ENCODE results near the gene NAPEPLD.
A peak's percentile ranks its signal among the peaks of the same experiment; 100 is the strongest.
"Not testable (repeated sequence)": the region's sequence is repeated elsewhere in the genome, so short reads cannot be mapped to it uniquely, and the experiment has no call there.

The NAPEPLD gene

GRCh38 chr7:103106005-103106702 is 42.7 kb downstream of the NAPEPLD start:
- no peak for DNase-seq

GRCh38 chr7:103101543-103101942 is 47.4 kb downstream of the NAPEPLD start:
- no peak for DNase-seq

DNA sequence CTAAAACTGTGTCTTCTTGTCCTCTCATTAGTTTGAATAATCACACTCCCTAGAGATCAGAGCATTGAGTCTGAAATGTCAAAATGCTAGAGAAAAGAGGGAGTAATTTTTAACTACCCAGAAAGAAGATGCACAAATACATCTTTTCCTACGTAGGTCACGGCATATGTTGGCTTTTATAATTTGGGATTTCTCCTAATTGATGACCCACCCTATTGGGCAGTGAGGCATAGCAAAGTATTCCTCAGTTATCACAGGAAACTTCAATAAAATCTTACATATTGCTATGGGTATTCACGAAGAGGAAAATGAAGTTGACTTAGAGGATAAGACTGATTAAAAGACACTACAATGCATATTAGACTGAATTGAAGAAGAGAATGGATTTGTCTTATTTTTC is 48.6 kb downstream of the NAPEPLD start:
- DNase-seq, result no peak

DNA sequence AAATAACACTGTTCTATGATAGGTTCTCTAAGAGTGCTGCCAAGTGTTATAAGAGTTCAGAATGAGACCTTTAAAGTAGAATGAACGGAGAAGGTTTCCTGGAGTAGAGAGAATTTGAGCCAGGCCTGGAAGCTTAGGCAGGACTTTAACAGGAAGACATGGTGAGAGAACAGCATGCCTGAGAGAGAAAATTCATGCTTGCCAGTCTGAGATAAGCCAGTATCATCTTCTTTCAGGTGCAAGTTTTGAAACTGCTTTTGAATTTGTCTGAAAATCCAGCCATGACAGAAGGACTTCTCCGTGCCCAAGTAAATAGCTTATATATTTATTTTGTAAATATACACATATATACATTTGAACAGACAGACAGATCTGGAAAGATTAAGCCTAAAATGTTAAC is 51.9 kb downstream of the NAPEPLD start:
- no peak for DNase-seq

DNA sequence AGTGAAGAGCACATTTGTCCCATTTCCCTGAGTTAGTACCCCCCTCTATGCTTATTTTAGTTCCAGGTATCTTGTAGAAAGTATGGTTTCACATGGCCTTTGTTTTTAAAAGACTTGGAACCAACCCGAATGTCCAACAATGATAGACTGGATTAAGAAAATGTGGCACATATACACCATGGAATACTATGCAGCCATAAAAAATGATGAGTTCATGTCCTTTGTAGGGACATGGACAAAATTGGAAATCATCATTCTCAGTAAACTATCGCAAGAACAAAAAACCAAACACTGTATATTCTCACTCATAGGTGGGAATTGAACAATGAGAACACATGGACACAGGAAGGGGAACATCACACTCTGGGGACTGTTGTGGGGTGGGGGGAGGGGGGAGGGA is 53.3 kb downstream of the NAPEPLD start:
- DNase-seq, result not testable (repeated sequence)

DNA sequence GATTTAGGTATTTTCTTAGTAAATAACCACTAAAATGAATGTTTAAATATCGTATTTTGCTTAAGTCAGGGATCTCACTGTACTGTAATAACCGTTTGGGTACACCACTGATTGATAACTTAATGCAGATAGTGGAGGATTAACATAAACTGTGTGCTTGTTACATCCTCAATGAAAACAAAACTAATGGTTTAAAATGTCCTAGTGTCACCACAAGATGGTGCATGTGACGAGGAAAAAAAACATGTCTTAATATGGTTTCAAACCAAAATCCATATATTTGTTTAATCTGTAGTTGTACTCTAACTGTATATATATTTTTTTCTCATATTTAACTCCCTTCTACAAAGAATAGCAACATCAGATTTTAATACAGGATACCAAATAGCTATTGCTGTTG is 54.8 kb downstream of the NAPEPLD start:
- DNase-seq, result no peak

- DNase-seq, result no peak
These were observed 55.5 kb downstream of the NAPEPLD start for GRCh38 chr7:103093429-103093828.

DNA sequence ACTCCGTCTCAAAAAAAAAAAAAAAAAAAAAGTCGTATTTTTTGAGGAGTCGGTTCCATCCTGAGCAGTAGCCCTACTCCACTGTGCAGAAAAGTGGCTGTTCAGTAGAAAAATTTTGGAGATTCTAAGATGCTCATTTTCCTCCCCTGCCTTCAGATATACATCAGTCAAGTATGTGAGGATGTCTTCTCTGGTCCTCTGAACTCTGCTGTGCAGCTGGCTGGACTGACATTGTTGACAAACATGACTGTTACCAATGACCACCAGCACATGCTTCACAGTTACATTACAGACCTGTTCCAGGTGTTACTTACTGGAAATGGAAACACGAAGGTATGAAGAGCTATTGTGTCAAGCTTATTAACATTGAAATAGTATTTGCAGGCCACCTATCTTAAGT is 56.6 kb downstream of the NAPEPLD start:
- not testable (repeated sequence) for DNase-seq

DNA sequence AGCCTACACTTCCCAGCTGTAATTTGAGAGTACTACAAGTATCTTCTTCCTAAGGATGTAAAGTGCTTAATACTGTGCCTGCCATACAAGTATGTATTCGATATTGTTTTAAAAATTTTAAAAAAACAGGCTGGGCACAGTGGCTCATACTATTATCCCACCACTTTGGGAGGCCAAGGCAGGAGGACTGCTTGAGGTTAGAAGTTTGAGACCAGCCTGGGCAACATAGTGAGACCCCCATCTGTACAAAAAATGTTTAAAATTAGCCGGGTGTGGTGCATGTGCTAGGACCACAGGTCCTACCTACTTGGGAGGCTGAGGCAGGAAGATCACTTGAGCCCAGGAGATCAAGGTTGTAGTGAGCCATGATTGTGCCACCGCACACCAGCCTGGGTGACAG is 65.7 kb downstream of the NAPEPLD start:
- no peak for DNase-seq

DNA sequence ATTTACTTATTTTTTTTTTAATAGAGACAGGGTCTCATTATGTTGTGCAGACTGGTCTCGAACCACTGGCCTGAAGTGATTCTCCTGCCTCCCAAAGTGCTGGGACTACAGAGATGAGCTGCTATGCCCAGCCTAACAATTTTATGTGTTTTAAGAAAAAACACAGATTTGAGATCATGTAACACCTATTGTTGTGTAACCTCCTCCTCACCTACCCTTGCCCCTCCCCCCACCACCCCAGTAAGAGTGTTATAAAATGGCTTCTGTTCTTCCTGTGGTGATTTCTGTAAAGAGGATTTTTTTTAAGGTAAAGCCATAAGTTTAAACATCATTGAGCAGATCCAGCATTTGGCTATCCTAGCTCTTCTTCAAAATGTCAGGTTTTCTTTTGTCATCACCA is 66.4 kb downstream of the NAPEPLD start:
- no peak for DNase-seq

DNA sequence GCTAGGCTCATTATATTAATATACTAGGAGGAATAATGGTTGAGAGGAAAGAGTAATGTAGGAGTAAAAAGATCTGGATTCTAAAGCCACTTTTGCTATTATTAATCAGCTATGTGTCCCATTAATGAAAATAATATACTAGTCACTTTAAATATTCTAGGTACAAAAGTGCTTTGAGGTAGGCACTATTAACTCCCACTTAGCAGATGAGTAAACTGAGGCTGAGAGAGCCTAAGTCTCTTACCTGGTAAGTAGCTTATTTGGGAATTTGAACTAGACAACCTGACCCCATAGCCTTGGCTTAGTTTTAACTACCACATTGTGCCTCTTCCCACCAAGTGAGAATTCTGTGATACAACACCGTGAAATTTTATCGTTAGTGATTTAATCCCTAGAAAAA is 68.0 kb downstream of the NAPEPLD start:
- no peak for DNase-seq

- DNase-seq, result no peak
These were observed 69.1 kb downstream of the NAPEPLD start for GRCh38 chr7:103079836-103080235.

GRCh38 chr7:103078226-103078625 is 70.7 kb downstream of the NAPEPLD start:
- DNase-seq, result not testable (repeated sequence)

GRCh38 chr7:103077318-103077717 is 71.6 kb downstream of the NAPEPLD start:
- no peak for DNase-seq

DNA sequence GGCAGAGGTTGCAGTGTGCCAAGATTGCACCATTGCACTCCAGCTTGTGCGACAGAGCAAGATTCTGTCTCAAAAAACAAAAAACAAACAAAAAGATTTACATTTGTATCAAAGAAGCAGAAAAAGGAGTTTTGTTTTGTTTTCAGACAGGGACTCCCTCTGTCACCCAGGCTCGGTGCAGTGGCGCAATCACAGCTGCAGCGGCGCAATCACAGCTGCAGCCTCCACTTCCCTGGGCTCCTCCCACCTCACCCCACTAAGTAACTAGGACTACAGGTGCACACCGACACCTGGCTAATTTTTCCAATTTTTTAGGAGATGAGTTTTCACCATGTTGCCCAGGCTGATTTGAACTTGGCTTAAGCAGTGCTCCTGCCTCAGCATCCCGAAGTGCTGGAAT is 72.1 kb downstream of the NAPEPLD start:
- no peak for DNase-seq

DNA sequence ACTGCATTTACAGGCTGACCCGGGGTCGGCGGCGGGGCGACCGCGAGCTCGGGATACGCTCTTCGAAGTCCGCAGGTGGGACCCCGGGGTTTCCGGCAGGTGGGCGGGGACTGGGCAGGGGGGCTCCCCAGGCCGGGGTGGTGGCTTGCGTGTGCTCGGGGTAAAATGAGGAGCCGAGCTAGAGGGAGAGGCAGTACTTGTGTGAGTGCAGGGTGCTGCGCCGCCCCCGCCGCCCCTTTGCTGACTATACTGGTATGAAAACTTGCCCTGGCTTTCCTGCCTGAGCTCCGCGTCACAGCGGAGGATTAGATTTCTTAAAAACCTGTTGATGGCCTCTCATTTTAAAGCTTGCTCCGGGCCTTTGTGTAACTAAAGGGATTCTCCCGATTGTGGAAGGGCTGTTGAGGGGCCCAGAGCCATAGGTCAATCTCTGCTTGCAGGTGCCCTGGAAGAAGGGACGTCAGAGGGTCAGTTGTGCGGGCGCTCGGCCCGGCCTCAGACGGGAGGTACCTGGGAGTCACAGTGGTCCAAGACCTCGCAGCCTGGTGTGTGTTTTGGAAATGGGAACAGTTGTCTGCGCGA is 73.5 kb downstream of the NAPEPLD start:
- peak; percentile 20 for DNase-seq

DNA sequence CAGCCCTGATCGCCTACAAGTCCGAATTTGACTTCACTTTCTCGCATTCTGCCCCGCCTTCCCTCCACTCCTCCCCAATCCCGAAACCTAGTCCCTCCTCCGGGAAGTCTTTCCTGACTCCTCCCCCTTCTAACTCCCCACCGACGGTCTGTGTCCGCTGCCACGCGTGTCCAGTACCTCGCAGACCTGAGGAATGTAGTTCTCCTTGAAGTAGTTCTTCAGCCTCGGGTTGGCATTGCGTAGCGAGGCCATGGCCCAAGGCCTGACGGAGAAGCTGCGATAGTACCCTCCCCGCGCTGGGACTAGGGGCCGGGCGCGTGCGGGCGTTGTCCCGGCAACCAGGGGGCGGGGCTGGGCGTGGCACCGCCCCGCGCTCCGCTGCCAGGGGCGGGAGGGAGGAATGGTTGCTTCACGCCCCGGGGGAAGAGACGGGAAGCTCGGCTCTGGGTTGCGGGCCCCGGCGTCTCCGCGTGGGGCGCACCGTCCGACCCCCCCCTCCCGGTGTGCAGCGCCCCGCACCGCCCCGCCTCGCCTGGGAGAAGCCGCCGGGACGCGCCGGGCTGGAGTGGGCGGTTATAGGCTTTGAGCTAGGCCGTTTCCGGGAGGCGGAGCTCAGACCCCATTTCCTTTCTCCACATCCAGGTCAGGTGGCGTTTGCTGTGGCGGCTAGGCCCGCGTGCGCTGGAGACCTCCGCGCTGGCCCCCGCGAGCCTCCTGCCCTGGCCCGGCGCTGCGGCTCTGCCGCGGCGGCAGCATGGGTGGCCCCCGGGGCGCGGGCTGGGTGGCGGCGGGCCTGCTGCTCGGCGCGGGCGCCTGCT is 74.2 kb downstream of the NAPEPLD start, which contains the start of the genes ARMC10 and FBXL13:
Gene ARMC10, plus strand, starts transcription at position 622 of the 818 bp plus-strand sequence. Its CDS starts 133 bp downstream, at position 755.
Gene FBXL13, minus strand, starts transcription at position 278 of the 818 bp plus-strand sequence.
- peak; percentile 85 for DNase-seq

GRCh38 chr7:103073989-103074518 is 74.8 kb downstream of the NAPEPLD start:
- no peak for DNase-seq

GRCh38 chr7:103071000-103071399 is 77.9 kb downstream of the NAPEPLD start:
- DNase-seq, result no peak

DNA sequence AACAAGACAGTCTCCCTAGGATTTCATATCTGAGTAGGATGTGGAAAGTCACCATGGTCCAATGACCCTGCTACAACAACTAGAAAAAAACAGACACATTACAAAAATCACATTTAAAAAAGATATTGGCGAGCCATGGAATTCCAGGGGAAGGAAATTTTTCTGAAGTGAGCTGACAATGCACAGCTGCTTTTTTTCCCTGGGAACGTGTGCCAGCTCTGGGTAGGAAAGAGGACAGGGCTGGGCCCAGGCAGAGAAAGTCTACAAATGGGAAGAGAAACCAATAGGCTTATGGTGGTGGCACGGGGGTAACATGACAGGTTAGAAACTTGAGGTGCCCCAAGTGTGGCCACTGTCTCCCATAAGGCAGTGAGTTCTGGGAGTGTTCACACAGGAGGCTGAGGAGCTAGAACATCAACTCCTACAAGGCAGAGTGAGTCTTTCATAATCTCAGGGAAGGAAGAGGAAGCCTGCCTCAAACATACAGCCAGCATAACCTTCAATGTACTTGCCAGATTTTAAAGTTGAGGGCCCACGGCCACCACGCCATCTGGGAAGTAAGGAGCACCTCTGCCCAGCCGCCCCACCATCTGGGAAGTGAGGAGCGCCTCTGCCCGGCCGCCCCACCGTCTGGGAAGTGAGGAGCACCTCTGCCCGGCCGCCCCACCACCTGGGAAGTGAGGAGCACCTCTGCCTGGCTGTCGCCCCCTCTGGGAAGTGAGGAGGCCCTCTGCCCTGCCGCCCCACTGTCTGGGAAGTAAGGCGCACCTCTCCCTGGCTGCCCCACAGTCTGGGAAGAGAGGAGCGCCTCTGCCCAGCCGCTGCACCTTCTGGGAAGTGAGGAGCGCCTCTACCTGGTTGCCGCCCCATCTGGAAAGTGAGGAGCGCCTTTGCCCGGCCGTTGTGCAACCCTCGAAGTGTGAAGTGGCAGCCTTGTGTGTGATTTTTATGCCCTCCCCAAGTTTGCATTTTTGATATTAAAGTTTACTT is 80.2 kb downstream of the NAPEPLD start:
- DNase-seq, result no peak

DNA sequence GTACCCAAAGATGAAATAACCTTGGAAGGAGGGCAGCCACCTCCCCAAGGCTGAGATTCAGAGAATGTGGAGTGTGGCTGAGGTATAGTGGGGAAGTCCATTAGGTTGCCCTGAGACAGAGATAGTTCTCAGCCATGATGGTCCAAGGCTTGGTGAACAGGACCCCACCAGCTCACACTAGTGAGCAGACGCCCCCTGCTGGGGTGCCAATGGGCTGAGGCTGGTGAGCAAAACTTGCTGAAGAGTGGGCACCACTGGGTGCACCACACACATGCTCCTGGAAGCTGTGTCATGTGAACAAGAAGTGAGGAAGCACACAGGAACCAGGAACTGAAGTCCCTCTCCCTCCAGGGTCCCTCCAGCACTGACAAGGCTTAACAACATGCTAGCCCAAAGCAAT is 83.2 kb downstream of the NAPEPLD start:
- DNase-seq, result peak; percentile 46

DNA sequence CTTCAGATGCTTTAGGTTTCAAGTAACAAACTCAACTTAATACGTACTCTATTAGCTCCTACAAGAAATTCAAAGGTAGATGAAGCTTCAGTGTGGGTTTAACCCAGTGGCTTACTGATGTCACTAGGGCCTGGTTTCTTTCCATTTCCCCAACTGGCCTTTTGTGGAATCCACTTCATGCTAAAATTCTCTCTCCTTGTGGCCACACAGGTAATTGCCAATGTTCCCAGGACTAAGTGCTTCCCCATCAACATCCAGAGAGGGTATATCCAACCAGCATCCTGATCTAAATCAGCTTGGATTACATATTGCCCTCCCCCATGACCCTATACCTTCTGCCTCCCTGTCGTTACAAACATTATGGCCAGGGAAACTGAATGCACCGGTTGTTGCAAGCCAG is 85.0 kb downstream of the NAPEPLD start:
- no peak for DNase-seq
